Measurements from ENCODE around the gene C17orf78. TPM values are rescaled to one million over a fixed set of nuclear protein-coding genes. Genes with fewer than 3 reads are reported as not detected.

The C17orf78 gene
- polyA plus RNA-seq, 1 of the 3 experiments (the other 2 are of a cell fraction) = not detected

DNA sequence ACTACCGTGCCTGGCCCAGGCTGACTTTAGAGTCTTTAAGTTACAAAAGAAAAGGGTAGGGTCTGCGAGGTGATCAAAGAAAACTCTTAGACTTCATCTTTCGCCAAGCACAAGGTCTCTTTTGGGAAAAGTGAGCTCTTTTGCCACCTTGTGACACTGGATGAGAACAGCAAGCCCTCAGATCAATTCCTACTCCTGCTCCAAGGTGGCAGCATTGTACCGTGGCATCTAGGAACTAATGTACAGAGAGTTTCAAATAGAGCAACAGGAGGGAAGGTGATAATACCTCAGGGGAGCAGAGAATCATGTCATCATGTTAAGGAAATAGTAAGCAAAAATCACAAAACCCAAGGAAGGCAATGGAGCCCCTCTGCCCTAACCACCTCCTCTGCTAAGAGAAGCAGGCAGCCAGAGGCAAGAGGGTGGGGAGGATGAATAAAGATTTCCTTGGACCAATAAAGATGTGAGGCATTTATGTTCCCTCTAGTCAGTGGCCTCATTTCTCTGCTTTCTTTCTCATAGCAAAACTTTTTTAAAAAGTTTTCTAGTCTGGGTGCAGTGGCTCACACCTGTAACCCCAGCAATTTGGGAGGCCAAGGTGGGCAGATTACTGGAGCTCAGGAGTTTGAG lies 2.1 kb upstream of the C17orf78 start (continued):
- TF ChIP-seq, protein P1, sequence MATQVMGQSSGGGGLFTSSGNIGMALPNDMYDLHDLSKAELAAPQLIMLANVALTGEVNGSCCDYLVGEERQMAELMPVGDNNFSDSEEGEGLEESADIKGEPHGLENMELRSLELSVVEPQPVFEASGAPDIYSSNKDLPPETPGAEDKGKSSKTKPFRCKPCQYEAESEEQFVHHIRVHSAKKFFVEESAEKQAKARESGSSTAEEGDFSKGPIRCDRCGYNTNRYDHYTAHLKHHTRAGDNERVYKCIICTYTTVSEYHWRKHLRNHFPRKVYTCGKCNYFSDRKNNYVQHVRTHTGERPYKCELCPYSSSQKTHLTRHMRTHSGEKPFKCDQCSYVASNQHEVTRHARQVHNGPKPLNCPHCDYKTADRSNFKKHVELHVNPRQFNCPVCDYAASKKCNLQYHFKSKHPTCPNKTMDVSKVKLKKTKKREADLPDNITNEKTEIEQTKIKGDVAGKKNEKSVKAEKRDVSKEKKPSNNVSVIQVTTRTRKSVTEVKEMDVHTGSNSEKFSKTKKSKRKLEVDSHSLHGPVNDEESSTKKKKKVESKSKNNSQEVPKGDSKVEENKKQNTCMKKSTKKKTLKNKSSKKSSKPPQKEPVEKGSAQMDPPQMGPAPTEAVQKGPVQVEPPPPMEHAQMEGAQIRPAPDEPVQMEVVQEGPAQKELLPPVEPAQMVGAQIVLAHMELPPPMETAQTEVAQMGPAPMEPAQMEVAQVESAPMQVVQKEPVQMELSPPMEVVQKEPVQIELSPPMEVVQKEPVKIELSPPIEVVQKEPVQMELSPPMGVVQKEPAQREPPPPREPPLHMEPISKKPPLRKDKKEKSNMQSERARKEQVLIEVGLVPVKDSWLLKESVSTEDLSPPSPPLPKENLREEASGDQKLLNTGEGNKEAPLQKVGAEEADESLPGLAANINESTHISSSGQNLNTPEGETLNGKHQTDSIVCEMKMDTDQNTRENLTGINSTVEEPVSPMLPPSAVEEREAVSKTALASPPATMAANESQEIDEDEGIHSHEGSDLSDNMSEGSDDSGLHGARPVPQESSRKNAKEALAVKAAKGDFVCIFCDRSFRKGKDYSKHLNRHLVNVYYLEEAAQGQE (IDR thresholded peaks at IDR 0.05; ENCODE audit: low read depth, low read length) = no peak
- TF ChIP-seq RCOR1 (IDR thresholded peaks at IDR 0.05; ENCODE audit: low read length) (no peak), SMC3 (IDR thresholded peaks at IDR 0.05; ENCODE audit: low read depth, low read length) (peak; percentile 94), TAF1 (IDR thresholded peaks at IDR 0.05; ENCODE audit: borderline replicate concordance, low read depth, low read length) (no peak), RAD21 (IDR thresholded peaks at IDR 0.05; ENCODE audit: low read length) (peak; percentile 99), RXRA (IDR thresholded peaks at IDR 0.05; ENCODE audit: borderline replicate concordance, low read depth) (no peak)
- TF ChIP-seq, protein P2, sequence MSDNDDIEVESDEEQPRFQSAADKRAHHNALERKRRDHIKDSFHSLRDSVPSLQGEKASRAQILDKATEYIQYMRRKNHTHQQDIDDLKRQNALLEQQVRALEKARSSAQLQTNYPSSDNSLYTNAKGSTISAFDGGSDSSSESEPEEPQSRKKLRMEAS (IDR thresholded peaks at IDR 0.05; ENCODE audit: low read depth) = 0 out of 2 replicates have a peak, but pooled peaks have one; percentile 30

DNA sequence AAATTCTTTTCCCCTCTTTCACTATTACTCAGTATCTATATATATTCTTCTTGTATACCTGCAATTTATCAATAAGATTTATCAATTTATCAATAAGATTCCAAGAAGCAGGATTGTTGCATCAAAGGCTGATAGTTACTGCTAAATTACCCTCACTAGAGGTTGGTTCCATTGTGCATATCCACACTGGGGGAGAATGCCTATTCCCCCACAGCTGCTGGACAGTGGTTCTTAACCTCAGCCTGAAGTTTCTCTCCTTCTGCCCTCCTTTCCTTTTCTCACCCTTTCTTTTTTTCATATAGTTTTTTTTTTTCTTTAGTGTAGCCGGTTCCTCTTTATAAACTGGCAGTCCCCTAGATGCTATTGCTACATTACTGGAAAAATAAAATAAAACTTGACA lies 6.3 kb downstream of the C17orf78 start:
- WGBS (ENCODE audit: low lambda C conversion rate) = 92% methylated on average over 1 of the region's 1 CpG
- Histone ChIP-seq H3F3A (replicated peaks; ENCODE audit: insufficient read depth) (no peaks in the 10 kb centered on the region), H2AFZ (ENCODE audit: low read depth) (no peak overlapping the region), H3K9ac (no peak overlapping the region), H3K9me3 (no peaks in the 10 kb centered on the region), H4K20me1 (ENCODE audit: insufficient read depth) (no peaks in the 10 kb centered on the region), H3K4me3 (ENCODE audit: low read depth in 2 of 2, low read length in 1 of 2) (no peak overlapping the region), H3K9me2 (no peaks in the 10 kb centered on the region), H3K4me1 (ENCODE audit: control insufficient read depth in 1 of 2, insufficient read depth in 2 of 2, low read depth in 1 of 2, low read length in 1 of 2) (peaks cover 0 to 2% of the 10 kb centered on the region in 2 experiments; a peak in 1 of 4 replicates), H3K36me3 (replicated peaks in 1 of 2; ENCODE audit: control insufficient read depth in 1 of 2, insufficient read depth in 2 of 2, low read length in 1 of 2) (no peaks in the 10 kb centered on the region), H3K79me2 (ENCODE audit: insufficient read depth) (peaks cover 3% of the 10 kb centered on the region; the same call in 1 of the 2 replicates), H3K27ac (ENCODE audit: low read depth in 2 of 2, low read length in 1 of 2) (no peak overlapping the region), H3K4me2 (no peak overlapping the region), H3K27me3 (ENCODE audit: insufficient read depth) (no peaks in the 10 kb centered on the region)
- POLR2A ChIA-PET = no interaction called here
- no peak for DNase-seq
- no peak for TF ChIP-seq RXRA (IDR thresholded peaks at IDR 0.05; ENCODE audit: borderline replicate concordance, low read depth)
- TF ChIP-seq RCOR1 (IDR thresholded peaks at IDR 0.05; ENCODE audit: low read length) = no peak
- TF ChIP-seq CTCF (IDR thresholded peaks at IDR 0.05) = no peak
- no peak for TF ChIP-seq RAD21 (IDR thresholded peaks at IDR 0.05; ENCODE audit: low read length)
- TF ChIP-seq, protein P3, sequence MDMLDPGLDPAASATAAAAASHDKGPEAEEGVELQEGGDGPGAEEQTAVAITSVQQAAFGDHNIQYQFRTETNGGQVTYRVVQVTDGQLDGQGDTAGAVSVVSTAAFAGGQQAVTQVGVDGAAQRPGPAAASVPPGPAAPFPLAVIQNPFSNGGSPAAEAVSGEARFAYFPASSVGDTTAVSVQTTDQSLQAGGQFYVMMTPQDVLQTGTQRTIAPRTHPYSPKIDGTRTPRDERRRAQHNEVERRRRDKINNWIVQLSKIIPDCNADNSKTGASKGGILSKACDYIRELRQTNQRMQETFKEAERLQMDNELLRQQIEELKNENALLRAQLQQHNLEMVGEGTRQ (IDR thresholded peaks at IDR 0.05; ENCODE audit: borderline replicate concordance, low read depth, low read length) = no peak
- TF ChIP-seq GABPA (IDR thresholded peaks at IDR 0.05; ENCODE audit: low read depth) = no peak
- TF ChIP-seq PBX3 (IDR thresholded peaks at IDR 0.05) = no peak
- no peak for TF ChIP-seq RFX5 (IDR thresholded peaks at IDR 0.05; ENCODE audit: low read length)
- no peak for TF ChIP-seq NFIC (IDR thresholded peaks at IDR 0.05; ENCODE audit: borderline replicate concordance)
- TF ChIP-seq TEAD4 (IDR thresholded peaks at IDR 0.05; ENCODE audit: borderline replicate concordance, insufficient read depth) = no peak
- TF ChIP-seq, protein P2 (IDR thresholded peaks at IDR 0.05; ENCODE audit: low read depth) = no peak
- TF ChIP-seq EP300 (IDR thresholded peaks at IDR 0.05; ENCODE audit: borderline replicate concordance in 1 of 2, low read depth in 1 of 2, low read length in 1 of 2) = no peak
- TF ChIP-seq FOXM1 (IDR thresholded peaks at IDR 0.05; ENCODE audit: low read depth) = no peak
- TF ChIP-seq FOSL2 (IDR thresholded peaks at IDR 0.05; ENCODE audit: borderline replicate concordance, low read depth) = no peak
- CTCF ChIA-PET = interaction anchor here (2.2 kb wide), 1 partner anchor 8 kb away, joined by 17 read pairs; no protein-coding TSS in a partner anchor

Measured in SK-N-SH (cell line).